Astrocyte (in vitro differentiated cells and primary cell): Measurements from ENCODE around the gene GADD45B.

ENCODE experiments used
- CTCF ChIP-seq: IDR thresholded peaks from 2 replicates; pipeline ENCODE4 v1.5.1; 2011; ENCODE audit warnings: low read depth, mild to moderate bottlenecking, inconsistent platforms, low read length, moderate library complexity; ENCODE audit not compliant: insufficient read depth
- EZH2 ChIP-seq: IDR thresholded peaks from 2 replicates; pipeline ENCODE4 v1.6.1; 2012; ENCODE audit warnings: mild to moderate bottlenecking, low read length, inconsistent platforms; ENCODE audit not compliant: insufficient read depth

- TF ChIP-seq CTCF, result no peak
- TF ChIP-seq EZH2, result no peak
Measured at GRCh38 chr19:2477141-2477710, 1.3 kb downstream of the GADD45B start.
